ENCODE measurements around the gene DMAC2. TPM values are rescaled to one million over a fixed set of nuclear protein-coding genes. Genes with fewer than 3 reads are reported as not detected.
"Not testable (repeated sequence)": the region's sequence is repeated elsewhere in the genome, so short reads cannot be mapped to it uniquely, and the experiment has no call there.

The DMAC2 gene
- polyA plus RNA-seq (2013) = 46.2 TPM

- Histone ChIP-seq H3K4me1 (ENCODE audit: control extremely low read depth in 1 of 4, control insufficient read depth in 4 of 4, insufficient read depth in 4 of 4, low read length in 3 of 4) (peaks cover 4 to 22% (median 13%) of the 10 kb centered on the region in 4 experiments), H3K9me3 (ENCODE audit: control extremely low read depth in 1 of 5, control insufficient read depth in 4 of 5, insufficient read depth in 2 of 5, low read depth in 1 of 5, low read length in 4 of 5) (no peaks in the 10 kb centered on the region), H3K27me3 (replicated peaks in 2 of 5; ENCODE audit: control insufficient read depth in 4 of 5, insufficient read depth in 5 of 5, low read length in 4 of 5) (no peaks in the 10 kb centered on the region), H3K36me3 (ENCODE audit: control insufficient read depth in 4 of 4, insufficient read depth in 4 of 4, low read length in 3 of 4) (peaks cover 0 to 13% (median 11%) of the 10 kb centered on the region in 4 experiments), H3K27ac (ENCODE audit: insufficient read depth in 1 of 2, low read depth in 1 of 2, low read length in 2 of 2, poor library complexity in 1 of 2, severe bottlenecking in 2 of 2) (peak within 1 kb of the TSS; percentile 80 to 88), H3K4me3 (ENCODE audit: control insufficient read depth in 1 of 7, extremely low read depth in 1 of 7, insufficient read depth in 4 of 7, low read depth in 2 of 7, low read length in 6 of 7) (peak within 1 kb of the TSS; percentile 71 to 100 (median 93))
- ChIA-PET POLR2A (interaction anchor here (0.5 to 1.2 kb wide), 7 partner anchors 8 to 313 kb away, joined by 3 to 4 read pairs (median 3); no protein-coding TSS in a partner anchor), CTCF (interaction anchor here (0.8 to 5.0 kb wide), 9 partner anchors 9 to 148 kb away, joined by 3 to 29 read pairs (median 7); no protein-coding TSS in a partner anchor)
- WGBS (ENCODE audit: insufficient coverage) = under 1% methylated on average over 40 of the region's 40 CpGs
- peak; percentile 97 to 98 (median 97) for DNase-seq
These were observed at the start of gene DMAC2 for GRCh38 chr19:41439441-41440222. Gene DMAC2, minus strand, starts transcription at chr19:41439912. Its CDS starts 13 bp downstream, at chr19:41439899.

GRCh38 chr19:41486953-41487352 lies 47.2 kb upstream of the DMAC2 start:
- CTCF ChIA-PET = interaction anchor here (0.9 to 1.3 kb wide), 2 partner anchors 13 to 36 kb away, joined by 3 read pairs; no protein-coding TSS in a partner anchor
- H3K36me3 ChIP-seq (ENCODE audit: control insufficient read depth in 4 of 4, insufficient read depth in 4 of 4, low read length in 3 of 4); POLR2A ChIA-PET; H3K4me1 ChIP-seq (ENCODE audit: control extremely low read depth in 1 of 4, control insufficient read depth in 4 of 4, insufficient read depth in 4 of 4, low read length in 3 of 4); H3K9me3 ChIP-seq (ENCODE audit: control extremely low read depth in 1 of 5, control insufficient read depth in 4 of 5, insufficient read depth in 2 of 5, low read depth in 1 of 5, low read length in 4 of 5); H3K4me3 ChIP-seq (ENCODE audit: control insufficient read depth in 1 of 7, extremely low read depth in 1 of 7, insufficient read depth in 4 of 7, low read depth in 2 of 7, low read length in 6 of 7); H3K27ac ChIP-seq (ENCODE audit: insufficient read depth in 1 of 2, low read depth in 1 of 2, low read length in 2 of 2, poor library complexity in 1 of 2, severe bottlenecking in 2 of 2); DNase-seq: not testable (repeated sequence)
- H3K27me3 ChIP-seq (replicated peaks in 2 of 5; ENCODE audit: control insufficient read depth in 4 of 5, insufficient read depth in 5 of 5, low read length in 4 of 5) = peaks cover 0 to 24% (median 5%) of the 10 kb centered on the region in 5 experiments
- WGBS (ENCODE audit: insufficient coverage) = no CpG with 5 or more reads among the region's 4 CpGs

GRCh38 chr19:41484822-41485221 lies 45.1 kb upstream of the DMAC2 start:
- H3K27me3 ChIP-seq (replicated peaks in 2 of 5; ENCODE audit: control insufficient read depth in 4 of 5, insufficient read depth in 5 of 5, low read length in 4 of 5) = peaks cover 0 to 30% (median 5%) of the 10 kb centered on the region in 5 experiments
- peaks cover 0 to 9% (median 0%) of the 10 kb centered on the region in 5 experiments for H3K9me3 ChIP-seq (ENCODE audit: control extremely low read depth in 1 of 5, control insufficient read depth in 4 of 5, insufficient read depth in 2 of 5, low read depth in 1 of 5, low read length in 4 of 5)
- no peaks in the 10 kb centered on the region for H3K4me1 ChIP-seq (ENCODE audit: control extremely low read depth in 1 of 4, control insufficient read depth in 4 of 4, insufficient read depth in 4 of 4, low read length in 3 of 4)
- H3K4me3 ChIP-seq (ENCODE audit: control insufficient read depth in 1 of 7, extremely low read depth in 1 of 7, insufficient read depth in 4 of 7, low read depth in 2 of 7, low read length in 6 of 7) = no peak overlapping the region
- DNase-seq = no peak
- WGBS (ENCODE audit: insufficient coverage) = 100% methylated on average over 2 of the region's 4 CpGs
- H3K36me3 ChIP-seq (ENCODE audit: control insufficient read depth in 4 of 4, insufficient read depth in 4 of 4, low read length in 3 of 4) = no peaks in the 10 kb centered on the region
- ChIA-PET POLR2A (no interaction called here), CTCF (interaction anchor here (1.3 to 1.5 kb wide), 2 partner anchors 12 to 38 kb away, joined by 4 read pairs; no protein-coding TSS in a partner anchor)
- H3K27ac ChIP-seq (ENCODE audit: insufficient read depth in 1 of 2, low read depth in 1 of 2, low read length in 2 of 2, poor library complexity in 1 of 2, severe bottlenecking in 2 of 2) = no peak overlapping the region

- no peak overlapping the region for H3K27ac ChIP-seq (ENCODE audit: insufficient read depth in 1 of 2, low read depth in 1 of 2, low read length in 2 of 2, poor library complexity in 1 of 2, severe bottlenecking in 2 of 2)
- no peaks in the 10 kb centered on the region for H3K4me1 ChIP-seq (ENCODE audit: control extremely low read depth in 1 of 4, control insufficient read depth in 4 of 4, insufficient read depth in 4 of 4, low read length in 3 of 4)
- WGBS (ENCODE audit: insufficient coverage) = 93% methylated on average over 12 of the region's 12 CpGs
- no peak for DNase-seq
- CTCF ChIA-PET = no interaction called here
- no peaks in the 10 kb centered on the region for H3K9me3 ChIP-seq (ENCODE audit: control extremely low read depth in 1 of 5, control insufficient read depth in 4 of 5, insufficient read depth in 2 of 5, low read depth in 1 of 5, low read length in 4 of 5)
- POLR2A ChIA-PET = no interaction called here
- H3K36me3 ChIP-seq (ENCODE audit: control insufficient read depth in 4 of 4, insufficient read depth in 4 of 4, low read length in 3 of 4) = no peaks in the 10 kb centered on the region
- peaks cover 2 to 28% (median 16%) of the 10 kb centered on the region in 5 experiments for H3K27me3 ChIP-seq (replicated peaks in 2 of 5; ENCODE audit: control insufficient read depth in 4 of 5, insufficient read depth in 5 of 5, low read length in 4 of 5)
- no peak overlapping the region for H3K4me3 ChIP-seq (ENCODE audit: control insufficient read depth in 1 of 7, extremely low read depth in 1 of 7, insufficient read depth in 4 of 7, low read depth in 2 of 7, low read length in 6 of 7)
These were observed 40.6 kb upstream of the DMAC2 start for GRCh38 chr19:41480336-41480735.

- Histone ChIP-seq H3K36me3 (ENCODE audit: control insufficient read depth in 4 of 4, insufficient read depth in 4 of 4, low read length in 3 of 4) (no peaks in the 10 kb centered on the region), H3K27me3 (replicated peaks in 2 of 5; ENCODE audit: control insufficient read depth in 4 of 5, insufficient read depth in 5 of 5, low read length in 4 of 5) (peaks cover 2 to 31% (median 12%) of the 10 kb centered on the region in 5 experiments), H3K9me3 (ENCODE audit: control extremely low read depth in 1 of 5, control insufficient read depth in 4 of 5, insufficient read depth in 2 of 5, low read depth in 1 of 5, low read length in 4 of 5) (no peaks in the 10 kb centered on the region), H3K4me1 (ENCODE audit: control extremely low read depth in 1 of 4, control insufficient read depth in 4 of 4, insufficient read depth in 4 of 4, low read length in 3 of 4) (no peaks in the 10 kb centered on the region), H3K4me3 (ENCODE audit: control insufficient read depth in 1 of 7, extremely low read depth in 1 of 7, insufficient read depth in 4 of 7, low read depth in 2 of 7, low read length in 6 of 7) (no peak overlapping the region), H3K27ac (ENCODE audit: insufficient read depth in 1 of 2, low read depth in 1 of 2, low read length in 2 of 2, poor library complexity in 1 of 2, severe bottlenecking in 2 of 2) (no peak overlapping the region)
- DNase-seq = peak in 1 of 3 donors; percentile 5
- WGBS (ENCODE audit: insufficient coverage) = 94% methylated on average over 8 of the region's 8 CpGs
- ChIA-PET POLR2A (no interaction called here), CTCF (interaction anchor here (1.3 kb wide), 1 partner anchor 164 kb away, joined by 3 read pairs; no protein-coding TSS in a partner anchor)
These were observed 40.1 kb upstream of the DMAC2 start for GRCh38 chr19:41479757-41480191.

- ChIA-PET CTCF (interaction anchor here (0.8 to 1.3 kb wide), 2 partner anchors 92 to 164 kb away, joined by 3 read pairs; no protein-coding TSS in a partner anchor), POLR2A (no interaction called here)
- Histone ChIP-seq H3K27ac (ENCODE audit: insufficient read depth in 1 of 2, low read depth in 1 of 2, low read length in 2 of 2, poor library complexity in 1 of 2, severe bottlenecking in 2 of 2) (no peak overlapping the region), H3K4me1 (ENCODE audit: control extremely low read depth in 1 of 4, control insufficient read depth in 4 of 4, insufficient read depth in 4 of 4, low read length in 3 of 4) (no peaks in the 10 kb centered on the region), H3K9me3 (ENCODE audit: control extremely low read depth in 1 of 5, control insufficient read depth in 4 of 5, insufficient read depth in 2 of 5, low read depth in 1 of 5, low read length in 4 of 5) (no peaks in the 10 kb centered on the region), H3K27me3 (replicated peaks in 2 of 5; ENCODE audit: control insufficient read depth in 4 of 5, insufficient read depth in 5 of 5, low read length in 4 of 5) (peaks cover 0 to 34% (median 13%) of the 10 kb centered on the region in 5 experiments), H3K36me3 (ENCODE audit: control insufficient read depth in 4 of 4, insufficient read depth in 4 of 4, low read length in 3 of 4) (no peaks in the 10 kb centered on the region), H3K4me3 (ENCODE audit: control insufficient read depth in 1 of 7, extremely low read depth in 1 of 7, insufficient read depth in 4 of 7, low read depth in 2 of 7, low read length in 6 of 7) (no peak overlapping the region)
- 98% methylated on average over 5 of the region's 15 CpGs for WGBS (ENCODE audit: insufficient coverage)
- DNase-seq = no peak
These were observed 39.4 kb upstream of the DMAC2 start for GRCh38 chr19:41478875-41479756.
